Suprapubic skin (tissue), 4 donors: ENCODE measurements around the gene CLP1. TPM values are rescaled to one million over a fixed set of nuclear protein-coding genes. Genes with fewer than 3 reads are reported as not detected.

ENCODE experiments used
- DNase-seq, 2 donors: peaks; one replicate each; pipeline ENCODE4 v3.0.0-alpha.2; 2019; ENCODE audit warnings: low spot score in 2 of 2
- H3K27ac ChIP-seq: fragments of 200-600 bp; sonication (generic); one replicate; pipeline ENCODE4 v1.5.1; 2019
- H3K27me3 ChIP-seq: fragments of 200-600 bp; sonication (generic); one replicate; pipeline ENCODE4 v1.5.1; 2019
- H3K36me3 ChIP-seq: fragments of 200-600 bp; sonication (generic); one replicate; pipeline ENCODE4 v1.5.1; 2019
- H3K4me1 ChIP-seq: fragments of 200-600 bp; sonication (generic); one replicate; pipeline ENCODE4 v1.5.1; 2019
- H3K4me3 ChIP-seq: fragments of 200-600 bp; sonication (generic); one replicate; pipeline ENCODE4 v1.5.1; 2019; ENCODE audit warnings: mild to moderate bottlenecking
- H3K9me3 ChIP-seq: fragments of 200-600 bp; sonication (generic); one replicate; pipeline ENCODE4 v1.5.1; 2019
- EP300 ChIP-seq: sonication (generic); formaldehyde crosslinking; IDR thresholded peaks from one replicate; pipeline ENCODE4 v1.6.1; 2017; ENCODE audit warnings: antibody characterized with exemption
- POLR2A ChIP-seq, 2 donors: fragments of 450-650 bp; IDR thresholded peaks; one replicate each; pipeline ENCODE4 v1.6.1; 2017; ENCODE audit warnings: antibody characterized with exemption in 2 of 2, mild to moderate bottlenecking in 2 of 2, moderate library complexity in 2 of 2
- POLR2AphosphoS5 ChIP-seq, 3 donors: sonication (generic); formaldehyde crosslinking; IDR thresholded peaks; one replicate each; pipeline ENCODE4 v1.6.1; 2017; ENCODE audit warnings: antibody characterized with exemption in 3 of 3
- WGBS: methylation state at CpG from one replicate; pipeline ENCODE4 v1.1.5; 2018; 5-methylcytosine and 5-hydroxymethylcytosine counted together
- total RNA-seq, 4 donors: library from RNA; depleted of rRNA; stranded (reverse); fragments of >200 nt; gene quantifications; one replicate each; pipeline ENCODE4 v1.1.0, GENCODE V29; 2016
- TF ChIP-seq, protein P1 (sequence below), 2 donors: fragments of 200-600 bp in 1 of 2; fragments of 450-650 bp in 1 of 2; sonication (generic) in 1 of 2; IDR thresholded peaks; one replicate each; pipeline ENCODE4 v1.5.1; 2016 to 2019; ENCODE audit warnings: antibody characterized with exemption in 2 of 2, mild to moderate bottlenecking in 1 of 2, moderate library complexity in 1 of 2

The CLP1 gene
- total RNA-seq, 4 donors from 2014 or later = 8.5 to 24.4 (median 20.9) TPM

GRCh38 chr11:57618438-57618837 is 39.1 kb upstream of the CLP1 start:
- H3K9me3 ChIP-seq = no peaks in the 10 kb centered on the region
- no peak for TF ChIP-seq POLR2A (IDR thresholded peaks at IDR 0.05)
- TF ChIP-seq POLR2AphosphoS5 (IDR thresholded peaks at IDR 0.05) = no peak
- no peak for TF ChIP-seq EP300
- TF ChIP-seq, protein P1, sequence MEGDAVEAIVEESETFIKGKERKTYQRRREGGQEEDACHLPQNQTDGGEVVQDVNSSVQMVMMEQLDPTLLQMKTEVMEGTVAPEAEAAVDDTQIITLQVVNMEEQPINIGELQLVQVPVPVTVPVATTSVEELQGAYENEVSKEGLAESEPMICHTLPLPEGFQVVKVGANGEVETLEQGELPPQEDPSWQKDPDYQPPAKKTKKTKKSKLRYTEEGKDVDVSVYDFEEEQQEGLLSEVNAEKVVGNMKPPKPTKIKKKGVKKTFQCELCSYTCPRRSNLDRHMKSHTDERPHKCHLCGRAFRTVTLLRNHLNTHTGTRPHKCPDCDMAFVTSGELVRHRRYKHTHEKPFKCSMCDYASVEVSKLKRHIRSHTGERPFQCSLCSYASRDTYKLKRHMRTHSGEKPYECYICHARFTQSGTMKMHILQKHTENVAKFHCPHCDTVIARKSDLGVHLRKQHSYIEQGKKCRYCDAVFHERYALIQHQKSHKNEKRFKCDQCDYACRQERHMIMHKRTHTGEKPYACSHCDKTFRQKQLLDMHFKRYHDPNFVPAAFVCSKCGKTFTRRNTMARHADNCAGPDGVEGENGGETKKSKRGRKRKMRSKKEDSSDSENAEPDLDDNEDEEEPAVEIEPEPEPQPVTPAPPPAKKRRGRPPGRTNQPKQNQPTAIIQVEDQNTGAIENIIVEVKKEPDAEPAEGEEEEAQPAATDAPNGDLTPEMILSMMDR (IDR thresholded peaks at IDR 0.05) = no peak
- no peak overlapping the region for H3K27ac ChIP-seq
- WGBS = 45% methylated on average over 2 of the region's 2 CpGs
- H3K36me3 ChIP-seq = peaks cover 16% of the 10 kb centered on the region
- H3K4me1 ChIP-seq = no peaks in the 10 kb centered on the region
- no peak overlapping the region for H3K4me3 ChIP-seq
- no peaks in the 10 kb centered on the region for H3K27me3 ChIP-seq
- DNase-seq = no peak

DNA sequence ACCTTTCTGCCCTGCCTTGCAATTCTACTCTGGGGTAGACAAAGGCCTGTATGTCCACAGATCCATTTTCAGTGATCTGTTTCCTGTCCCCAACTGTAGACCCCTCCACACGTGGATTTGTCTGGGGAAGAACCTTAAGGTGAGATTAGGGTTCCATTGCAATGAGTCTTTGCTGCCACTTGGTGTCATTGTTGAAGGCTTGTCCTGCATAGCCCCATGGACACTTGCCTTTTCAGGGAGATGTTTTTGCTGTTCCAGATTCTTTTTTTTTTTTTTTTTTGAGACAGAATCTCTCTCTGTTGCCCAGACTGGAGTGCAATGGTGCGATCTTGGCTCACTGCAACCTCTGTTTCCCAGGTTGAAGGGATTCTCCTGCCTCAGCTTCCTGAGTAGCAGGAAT is 38.2 kb upstream of the CLP1 start:
- Histone ChIP-seq H3K4me3 (no peak overlapping the region), H3K27me3 (no peaks in the 10 kb centered on the region), H3K27ac (no peak overlapping the region), H3K9me3 (no peaks in the 10 kb centered on the region), H3K4me1 (no peaks in the 10 kb centered on the region), H3K36me3 (peaks cover 7% of the 10 kb centered on the region)
- 91% methylated on average over 2 of the region's 2 CpGs for WGBS
- no peak for DNase-seq
- no peak for TF ChIP-seq EP300
- TF ChIP-seq, protein P1 (IDR thresholded peaks at IDR 0.05) = no peak
- TF ChIP-seq POLR2AphosphoS5 (IDR thresholded peaks at IDR 0.05) = no peak
- TF ChIP-seq POLR2A (IDR thresholded peaks at IDR 0.05) = no peak

GRCh38 chr11:57620467-57620866 is 37.1 kb upstream of the CLP1 start:
- no peaks in the 10 kb centered on the region for H3K36me3 ChIP-seq
- no peaks in the 10 kb centered on the region for H3K9me3 ChIP-seq
- no peaks in the 10 kb centered on the region for H3K27me3 ChIP-seq
- H3K27ac ChIP-seq = no peak overlapping the region
- no peak for TF ChIP-seq POLR2AphosphoS5 (IDR thresholded peaks at IDR 0.05)
- TF ChIP-seq, protein P1 (IDR thresholded peaks at IDR 0.05) = no peak
- no peak for TF ChIP-seq EP300
- no peak for TF ChIP-seq POLR2A (IDR thresholded peaks at IDR 0.05)
- DNase-seq = no peak
- no peaks in the 10 kb centered on the region for H3K4me1 ChIP-seq
- no peak overlapping the region for H3K4me3 ChIP-seq

DNA sequence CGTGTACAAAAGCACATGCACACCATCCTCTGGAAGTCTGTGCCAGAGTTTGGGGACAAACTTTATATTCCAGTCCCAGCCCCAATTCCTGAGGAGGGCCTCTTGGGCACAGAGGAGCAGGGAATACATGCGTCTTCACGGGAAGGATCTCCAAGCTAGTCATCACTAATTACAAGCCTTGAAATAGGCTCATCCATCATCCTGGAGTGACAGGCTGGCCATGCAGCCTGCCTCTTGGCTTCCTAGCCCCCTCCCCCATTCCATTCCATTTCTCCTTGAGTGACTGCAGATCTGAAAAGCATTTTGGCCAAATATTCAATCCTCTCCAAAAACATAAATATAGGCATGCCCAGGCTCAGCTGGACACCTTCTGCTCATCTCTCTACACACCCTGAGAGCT is 35.3 kb upstream of the CLP1 start:
- TF ChIP-seq POLR2AphosphoS5 (IDR thresholded peaks at IDR 0.05) (no peak), EP300 (no peak), POLR2A (IDR thresholded peaks at IDR 0.05) (no peak)
- TF ChIP-seq, protein P1 (IDR thresholded peaks at IDR 0.05) = no peak
- Histone ChIP-seq H3K36me3 (no peaks in the 10 kb centered on the region), H3K4me1 (no peaks in the 10 kb centered on the region), H3K27me3 (no peaks in the 10 kb centered on the region), H3K4me3 (no peak overlapping the region), H3K27ac (no peak overlapping the region), H3K9me3 (no peaks in the 10 kb centered on the region)
- WGBS = 49% methylated on average over 3 of the region's 3 CpGs
- DNase-seq = no peak

GRCh38 chr11:57624864-57625263 is 32.7 kb upstream of the CLP1 start:
- Histone ChIP-seq H3K4me1 (no peaks in the 10 kb centered on the region), H3K9me3 (no peaks in the 10 kb centered on the region), H3K27ac (no peak overlapping the region), H3K4me3 (no peak overlapping the region), H3K27me3 (no peaks in the 10 kb centered on the region), H3K36me3 (no peaks in the 10 kb centered on the region)
- DNase-seq = no peak
- TF ChIP-seq, protein P1 (IDR thresholded peaks at IDR 0.05) = no peak
- TF ChIP-seq EP300 = no peak
- no peak for TF ChIP-seq POLR2AphosphoS5 (IDR thresholded peaks at IDR 0.05)
- TF ChIP-seq POLR2A (IDR thresholded peaks at IDR 0.05) = no peak
- WGBS = 97% methylated on average over 2 of the region's 2 CpGs
